SU-DHL-6 (cell line): ENCODE data around the gene NOS1.
A peak's percentile ranks its signal among the peaks of the same experiment; 100 is the strongest.

Experiments
- H2AFZ ChIP-seq: fragments of 200-600 bp; sonication (generic); 2 replicates; pipeline ENCODE4 v1.6.1; 2014; ENCODE audit warnings: low read depth, mild to moderate bottlenecking, moderate library complexity, mixed read lengths, antibody characterized with exemption, low read length; ENCODE audit not compliant: severe bottlenecking
- H3F3A ChIP-seq: fragments of 200-600 bp; shearing (Covaris generic); 2 replicates; pipeline ENCODE4 v1.6.0; 2016; ENCODE audit warnings: antibody characterized with exemption, mild to moderate bottlenecking; ENCODE audit not compliant: insufficient read depth
- H3K27ac ChIP-seq: fragments of 200-600 bp; sonication (generic); 2 replicates; pipeline ENCODE4 v1.5.1; 2016; ENCODE audit warnings: low read depth, mild to moderate bottlenecking, low read length, moderate library complexity, mixed read lengths
- H3K27me3 ChIP-seq: fragments of 200-600 bp; sonication (generic), shearing (Covaris generic); 2 replicates; pipeline ENCODE4 v1.6.0; 2014; ENCODE audit warnings: mild to moderate bottlenecking, low read length
- H3K36me3 ChIP-seq: fragments of 200-600 bp; sonication (generic); 2 replicates; pipeline ENCODE4 v1.6.1; 2014; ENCODE audit warnings: mild to moderate bottlenecking, low read length, mixed read lengths
- H3K4me2 ChIP-seq: fragments of 300-600, 200-600 bp; shearing (Covaris generic), sonication (generic); 2 replicates; pipeline ENCODE4 v1.6.0; 2014; ENCODE audit warnings: low read length, low read depth, mild to moderate bottlenecking; ENCODE audit not compliant: poor library complexity, severe bottlenecking
- H3K4me3 ChIP-seq: fragments of 200-600 bp; sonication (generic); 2 replicates; pipeline ENCODE4 v1.5.1; 2014; ENCODE audit warnings: antibody characterized with exemption, low read length, mild to moderate bottlenecking, mixed read lengths; ENCODE audit not compliant: insufficient read depth, poor library complexity, severe bottlenecking
- H3K79me2 ChIP-seq: fragments of 200-600 bp; sonication (generic); 2 replicates; pipeline ENCODE4 v1.6.1; 2014; ENCODE audit warnings: mild to moderate bottlenecking, low read length, moderate library complexity; ENCODE audit not compliant: insufficient read depth
- H3K9ac ChIP-seq: fragments of 200-600 bp; sonication (generic); 2 replicates; pipeline ENCODE4 v1.7.0; 2014; ENCODE audit warnings: mild to moderate bottlenecking, low read length
- H3K9me2 ChIP-seq: fragments of 200-600 bp; sonication (generic); replicated peaks from 2 replicates; pipeline ENCODE4 v1.6.1; 2014; ENCODE audit warnings: low read length; ENCODE audit not compliant: insufficient read depth
- H3K9me3 ChIP-seq: fragments of 200-600 bp; sonication (generic); 2 replicates; pipeline ENCODE4 v1.6.1; 2014; ENCODE audit warnings: low read length, mixed read lengths; ENCODE audit not compliant: insufficient read depth
- H4K20me1 ChIP-seq: fragments of 200-600 bp; sonication (generic); 2 replicates; pipeline ENCODE4 v1.6.1; 2014; ENCODE audit warnings: low read depth, mild to moderate bottlenecking, antibody characterized with exemption, low read length, moderate library complexity, mixed read lengths
- CTCF ChIP-seq: fragments of 200-600 bp; sonication (generic); IDR thresholded peaks from one replicate; pipeline ENCODE4 v1.5.1; 2017; ENCODE audit warnings: antibody characterized with exemption, mild to moderate bottlenecking, low read length, moderate library complexity; ENCODE audit not compliant: insufficient read depth, poor library complexity, severe bottlenecking
- EZH2phosphoT487 ChIP-seq: fragments of 200-600 bp; sonication (generic), shearing (Covaris generic); conservative IDR thresholded peaks from 2 replicates; pipeline ENCODE4 v1.6.1; 2018; ENCODE audit warnings: mild to moderate bottlenecking, antibody characterized with exemption, low read length, moderate library complexity, mixed read lengths

The NOS1 gene

GRCh38 chr12:117189725-117190209 is 171.7 kb downstream of the NOS1 start:
- peak overlapping the region; percentile 80 for H3K9ac ChIP-seq
- H3K27me3 ChIP-seq, result no peaks in the 10 kb centered on the region
- H3K9me2 ChIP-seq, result no peaks in the 10 kb centered on the region
- H3F3A ChIP-seq, result no peaks in the 10 kb centered on the region
- H2AFZ ChIP-seq, result peak overlapping the region; percentile 86
- peaks cover 26% of the 10 kb centered on the region for H3K79me2 ChIP-seq
- TF ChIP-seq CTCF (no peak), EZH2phosphoT487 (no peak)
- peaks cover 2% of the 10 kb centered on the region; the same call in 1 of the 2 replicates for H3K9me3 ChIP-seq
- H4K20me1 ChIP-seq, result no peaks in the 10 kb centered on the region
- H3K4me2 ChIP-seq, result peak overlapping the region; percentile 68
- H3K4me3 ChIP-seq, result peak overlapping the region; percentile 89
- H3K36me3 ChIP-seq, result peaks cover 23% of the 10 kb centered on the region
- peak overlapping the region; percentile 51 for H3K27ac ChIP-seq

GRCh38 chr12:117188961-117189724 is 172.3 kb downstream of the NOS1 start:
- H3K4me2 ChIP-seq, result peak overlapping the region; percentile 68
- no peaks in the 10 kb centered on the region for H4K20me1 ChIP-seq
- no peaks in the 10 kb centered on the region for H3F3A ChIP-seq
- no peaks in the 10 kb centered on the region for H3K27me3 ChIP-seq
- peaks cover 26% of the 10 kb centered on the region for H3K79me2 ChIP-seq
- H3K9me3 ChIP-seq, result peaks cover 2% of the 10 kb centered on the region; the same call in 1 of the 2 replicates
- H3K9me2 ChIP-seq, result no peaks in the 10 kb centered on the region
- H3K36me3 ChIP-seq, result peaks cover 29% of the 10 kb centered on the region
- H3K4me3 ChIP-seq, result peak overlapping the region; percentile 89
- peak overlapping the region; percentile 80 for H3K9ac ChIP-seq
- H2AFZ ChIP-seq, result peak overlapping the region; percentile 86
- no peak for TF ChIP-seq EZH2phosphoT487
- no peak for TF ChIP-seq CTCF
- H3K27ac ChIP-seq, result peak overlapping the region; percentile 51; the same call in 1 of the 2 replicates

GRCh38 chr12:117188121-117188665 is 173.2 kb downstream of the NOS1 start:
- H4K20me1 ChIP-seq, result no peaks in the 10 kb centered on the region
- no peaks in the 10 kb centered on the region for H3K9me2 ChIP-seq
- no peaks in the 10 kb centered on the region for H3F3A ChIP-seq
- peak overlapping the region; percentile 68 for H3K4me2 ChIP-seq
- TF ChIP-seq EZH2phosphoT487 (no peak), CTCF (no peak)
- no peak overlapping the region for H3K27ac ChIP-seq
- peaks cover 26% of the 10 kb centered on the region for H3K79me2 ChIP-seq
- no peak overlapping the region for H3K9ac ChIP-seq
- H3K4me3 ChIP-seq, result no peak overlapping the region
- H2AFZ ChIP-seq, result no peak overlapping the region
- no peaks in the 10 kb centered on the region for H3K27me3 ChIP-seq
- peaks cover 38% of the 10 kb centered on the region for H3K36me3 ChIP-seq
- H3K9me3 ChIP-seq, result no peaks in the 10 kb centered on the region
